ENCODE data around the gene BUB1B. TPM values are rescaled to one million over a fixed set of nuclear protein-coding genes. Genes with fewer than 3 reads are reported as not detected.

The BUB1B gene
- total RNA-seq, 1 experiment from 2014 or later = 67.8 TPM

DNA sequence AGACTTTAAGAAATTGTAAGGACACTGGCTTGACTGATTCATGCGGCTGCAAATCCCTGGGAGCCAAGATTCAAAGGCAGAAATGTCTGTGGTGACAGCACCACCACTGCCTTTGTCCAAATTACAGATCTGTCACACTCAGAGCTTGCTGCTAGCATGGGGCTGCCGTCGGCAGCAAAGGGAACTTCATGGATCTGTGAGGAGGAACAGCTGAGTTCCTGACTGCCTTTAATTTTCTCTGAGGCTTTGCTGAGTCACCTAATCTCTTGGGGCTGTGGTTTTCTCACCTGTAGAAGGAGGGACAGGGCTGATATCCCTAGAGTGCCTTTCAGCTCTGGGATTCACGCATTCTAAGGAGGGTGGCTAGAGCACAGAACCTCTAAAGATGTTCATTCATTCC, 73.9 kb downstream of the BUB1B start:
- no peak for ATAC-seq
- TF ChIP-seq, protein P1, sequence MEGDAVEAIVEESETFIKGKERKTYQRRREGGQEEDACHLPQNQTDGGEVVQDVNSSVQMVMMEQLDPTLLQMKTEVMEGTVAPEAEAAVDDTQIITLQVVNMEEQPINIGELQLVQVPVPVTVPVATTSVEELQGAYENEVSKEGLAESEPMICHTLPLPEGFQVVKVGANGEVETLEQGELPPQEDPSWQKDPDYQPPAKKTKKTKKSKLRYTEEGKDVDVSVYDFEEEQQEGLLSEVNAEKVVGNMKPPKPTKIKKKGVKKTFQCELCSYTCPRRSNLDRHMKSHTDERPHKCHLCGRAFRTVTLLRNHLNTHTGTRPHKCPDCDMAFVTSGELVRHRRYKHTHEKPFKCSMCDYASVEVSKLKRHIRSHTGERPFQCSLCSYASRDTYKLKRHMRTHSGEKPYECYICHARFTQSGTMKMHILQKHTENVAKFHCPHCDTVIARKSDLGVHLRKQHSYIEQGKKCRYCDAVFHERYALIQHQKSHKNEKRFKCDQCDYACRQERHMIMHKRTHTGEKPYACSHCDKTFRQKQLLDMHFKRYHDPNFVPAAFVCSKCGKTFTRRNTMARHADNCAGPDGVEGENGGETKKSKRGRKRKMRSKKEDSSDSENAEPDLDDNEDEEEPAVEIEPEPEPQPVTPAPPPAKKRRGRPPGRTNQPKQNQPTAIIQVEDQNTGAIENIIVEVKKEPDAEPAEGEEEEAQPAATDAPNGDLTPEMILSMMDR (IDR thresholded peaks at IDR 0.05) = no peak
- TF ChIP-seq REST (IDR thresholded peaks at IDR 0.05; ENCODE audit: insufficient read depth in 1 of 2, low read depth in 2 of 2, low read length in 1 of 2) = no peak
- no peak for TF ChIP-seq POLR2AphosphoS5 (IDR thresholded peaks at IDR 0.05; ENCODE audit: low read depth, low read length)
- no peak for TF ChIP-seq TCF7L2 (IDR thresholded peaks at IDR 0.05; ENCODE audit: low read depth, low read length)
- no peak for TF ChIP-seq SIN3A (IDR thresholded peaks at IDR 0.05; ENCODE audit: borderline replicate concordance, insufficient read depth, low read depth, low read length)
- H3K4me3 ChIP-seq (ENCODE audit: low read depth in 2 of 2, low read length in 2 of 2) = no peak overlapping the region

GRCh38 chr15:40235201-40235885, 74.5 kb downstream of the BUB1B start:
- no peak for TF ChIP-seq SIN3A (IDR thresholded peaks at IDR 0.05; ENCODE audit: borderline replicate concordance, insufficient read depth, low read depth, low read length)
- no peak for TF ChIP-seq POLR2AphosphoS5 (IDR thresholded peaks at IDR 0.05; ENCODE audit: low read depth, low read length)
- no peak for TF ChIP-seq TCF7L2 (IDR thresholded peaks at IDR 0.05; ENCODE audit: low read depth, low read length)
- no peak for TF ChIP-seq REST (IDR thresholded peaks at IDR 0.05; ENCODE audit: insufficient read depth in 1 of 2, low read depth in 2 of 2, low read length in 1 of 2)
- TF ChIP-seq, protein P1 (IDR thresholded peaks at IDR 0.05) = no peak
- DNase-seq (ENCODE audit: low read depth, low spot score) (no peak), ATAC-seq (no peak)
- Histone ChIP-seq H3K9me3 (ENCODE audit: control insufficient read depth, insufficient read depth, low read depth, low read length) (no peaks in the 10 kb centered on the region), H3K27me3 (ENCODE audit: control insufficient read depth, insufficient read depth, low read length) (no peaks in the 10 kb centered on the region), H3K27ac (ENCODE audit: low read length) (no peak overlapping the region), H3K4me3 (ENCODE audit: low read depth in 2 of 2, low read length in 2 of 2) (no peak overlapping the region), H3K4me1 (ENCODE audit: control insufficient read depth, insufficient read depth, low read length) (peaks cover 16% of the 10 kb centered on the region), H3K36me3 (ENCODE audit: control insufficient read depth, insufficient read depth, low read length) (no peaks in the 10 kb centered on the region)
- no TSS peak for BruUV-seq (replicated peaks)
- intact Hi-C loops (cut with micrococcal nuclease; ENCODE audit: unreplicated experiment) (no loop called here), in situ Hi-C loops (cut with HindIII; ENCODE audit: low pct_unique_long_range_greater_than_20kb, low sequenced_read_pairs) (no loop called here)
- CTCF ChIA-PET = no interaction called here
- POLR2A ChIA-PET = no interaction called here

More for the DNA sequence above, 73.9 kb downstream of the BUB1B start:
- intact Hi-C loops (cut with micrococcal nuclease; ENCODE audit: unreplicated experiment) (no loop called here), in situ Hi-C loops (cut with HindIII; ENCODE audit: low pct_unique_long_range_greater_than_20kb, low sequenced_read_pairs) (no loop called here)
- H3K27me3 ChIP-seq (ENCODE audit: control insufficient read depth, insufficient read depth, low read length) = no peaks in the 10 kb centered on the region
- H3K4me1 ChIP-seq (ENCODE audit: control insufficient read depth, insufficient read depth, low read length) = peaks cover 11% of the 10 kb centered on the region
- H3K36me3 ChIP-seq (ENCODE audit: control insufficient read depth, insufficient read depth, low read length) = peaks cover under 1% of the 10 kb centered on the region; the same call in 1 of the 2 replicates
- no peaks in the 10 kb centered on the region for H3K9me3 ChIP-seq (ENCODE audit: control insufficient read depth, insufficient read depth, low read depth, low read length)
- ChIA-PET POLR2A (no interaction called here), CTCF (no interaction called here)
- no peak overlapping the region for H3K27ac ChIP-seq (ENCODE audit: low read length)
- no TSS peak for BruUV-seq (replicated peaks)
- DNase-seq (ENCODE audit: low read depth, low spot score) = no peak

All from Panc1 (cell line).